ENCODE results near the gene KCNIP1.

DNA sequence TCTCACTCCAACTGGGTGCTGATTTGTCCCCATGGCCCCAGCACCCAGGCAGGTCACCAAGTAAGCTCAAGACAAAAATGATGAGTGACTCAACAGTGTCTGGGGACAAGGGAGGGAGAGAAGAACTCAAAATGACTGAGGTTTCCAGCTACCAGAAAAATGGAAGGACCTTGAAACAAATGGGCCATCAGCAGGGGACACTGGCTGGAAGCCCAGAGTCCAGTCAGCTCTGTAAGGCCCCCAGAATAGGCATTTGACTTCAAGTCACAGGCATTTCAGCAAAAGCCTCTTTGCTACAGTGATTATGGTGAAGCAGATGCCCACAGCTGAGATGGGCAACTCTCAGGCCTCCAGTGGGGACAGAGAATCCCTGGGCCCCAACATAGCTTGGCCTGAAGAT, 140.7 kb downstream of the KCNIP1 start:
- no peak for TF ChIP-seq POLR2A (IDR thresholded peaks at IDR 0.05)
- TF ChIP-seq POLR2AphosphoS5 (IDR thresholded peaks at IDR 0.05) = no peak
